Fibroblast of villous mesenchyme (primary cell): Measurements from ENCODE around the gene TOM1. TPM values are rescaled to one million over a fixed set of nuclear protein-coding genes. Genes with fewer than 3 reads are reported as not detected.
A peak's percentile ranks its signal among the peaks of the same experiment; 100 is the strongest.

Source experiments
- DNase-seq: peaks from one replicate; pipeline ENCODE4 v3.0.0-alpha.2; 2010; ENCODE audit warnings: low read depth
- H3K4me3 ChIP-seq: 2 replicates; pipeline ENCODE4 v1.5.1; 2011; ENCODE audit warnings: low read depth, mild to moderate bottlenecking, low read length
- CTCF ChIP-seq: IDR thresholded peaks from 2 replicates; pipeline ENCODE4 v1.5.1; 2012; ENCODE audit warnings: low read depth, mild to moderate bottlenecking, low read length; ENCODE audit not compliant: insufficient read depth
- total RNA-seq: library from RNA; depleted of rRNA; stranded (reverse); fragments of >200 nt; gene quantifications from 2 replicates; pipeline ENCODE4 v1.2.3, GENCODE V29; 2012

TOM1 gene
- total RNA-seq, 1 donor = 53.1 TPM

DNA sequence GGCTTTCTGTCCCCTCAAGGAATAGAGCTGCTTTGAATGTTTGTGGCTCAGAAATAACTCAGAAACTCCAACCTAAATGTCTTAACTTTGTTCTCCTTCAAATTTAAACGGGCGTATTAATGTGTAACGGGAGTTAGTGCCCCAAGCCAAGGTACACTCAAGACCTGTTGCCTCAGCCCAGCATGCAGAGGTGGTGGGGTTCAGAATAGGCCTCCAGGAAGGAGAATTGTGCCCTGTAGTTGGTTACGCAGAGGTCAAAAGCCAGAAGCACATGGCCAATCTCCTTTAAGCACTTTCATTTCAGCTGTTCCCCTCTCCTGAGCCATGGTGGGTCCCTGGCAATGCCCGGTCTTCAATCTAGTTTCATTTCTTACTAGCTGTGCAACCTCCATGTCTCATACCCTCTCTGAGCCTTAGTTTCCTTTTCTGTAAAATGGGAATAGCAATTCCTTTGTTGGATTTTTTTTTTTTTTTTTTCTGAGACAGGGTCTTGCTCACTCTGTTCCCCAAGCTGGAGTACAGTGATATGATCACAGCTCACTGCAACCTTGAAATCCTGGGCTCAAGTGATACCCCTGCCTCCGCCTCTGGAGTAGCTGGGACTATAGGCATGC lies 85.4 kb downstream of the TOM1 start:
- TF ChIP-seq CTCF = no peak
- H3K4me3 ChIP-seq = no peak overlapping the region
- DNase-seq = no peak

DNA sequence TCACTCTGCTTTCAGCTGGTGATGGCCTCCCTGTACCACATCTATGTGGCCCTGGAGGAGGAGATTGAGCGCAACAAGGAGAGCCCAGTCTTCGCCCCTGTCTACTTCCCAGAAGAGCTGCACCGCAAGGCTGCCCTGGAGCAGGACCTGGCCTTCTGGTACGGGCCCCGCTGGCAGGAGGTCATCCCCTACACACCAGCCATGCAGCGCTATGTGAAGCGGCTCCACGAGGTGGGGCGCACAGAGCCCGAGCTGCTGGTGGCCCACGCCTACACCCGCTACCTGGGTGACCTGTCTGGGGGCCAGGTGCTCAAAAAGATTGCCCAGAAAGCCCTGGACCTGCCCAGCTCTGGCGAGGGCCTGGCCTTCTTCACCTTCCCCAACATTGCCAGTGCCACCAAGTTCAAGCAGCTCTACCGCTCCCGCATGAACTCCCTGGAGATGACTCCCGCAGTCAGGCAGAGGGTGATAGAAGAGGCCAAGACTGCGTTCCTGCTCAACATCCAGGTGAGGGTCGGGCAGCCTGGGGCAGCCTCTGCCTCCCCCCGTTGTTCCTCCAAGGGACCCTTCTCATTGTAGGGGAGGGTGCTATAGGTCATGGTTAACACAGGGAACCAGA lies 87.1 kb downstream of the TOM1 start:
- TF ChIP-seq CTCF = no peak
- DNase-seq = no peak
- no peak overlapping the region for H3K4me3 ChIP-seq

GRCh38 chr22:35390933-35391332 lies 91.2 kb downstream of the TOM1 start:
- no peak for DNase-seq
- TF ChIP-seq CTCF = no peak
- H3K4me3 ChIP-seq = no peak overlapping the region

DNA sequence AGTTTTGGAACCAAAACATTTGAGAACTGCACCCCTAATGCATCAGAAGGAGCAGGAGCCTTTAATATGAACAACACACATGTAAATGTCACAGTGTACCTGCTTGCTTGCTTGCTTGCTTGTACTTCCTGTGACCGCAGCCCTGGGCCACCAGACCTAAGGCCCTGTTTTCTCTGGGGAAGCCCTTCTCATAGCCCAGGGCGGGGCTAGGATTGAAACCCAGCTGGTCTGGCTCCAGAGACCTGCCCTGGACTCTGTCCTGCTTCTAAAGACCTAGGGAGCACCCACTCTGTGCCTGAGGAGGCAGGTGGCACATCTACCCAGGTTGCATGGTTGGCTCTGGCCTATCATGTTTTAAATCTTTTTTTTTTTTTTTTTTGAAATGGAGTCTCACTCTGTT lies 92.7 kb downstream of the TOM1 start:
- no peak for TF ChIP-seq CTCF

GRCh38 chr22:35393116-35394010 lies 93.7 kb downstream of the TOM1 start:
- no peak for TF ChIP-seq CTCF
- DNase-seq = no peak
- H3K4me3 ChIP-seq = no peak overlapping the region

More for the DNA sequence above, 92.7 kb downstream of the TOM1 start:
- no peak for DNase-seq
- no peak overlapping the region for H3K4me3 ChIP-seq

- TF ChIP-seq CTCF = no peak
- no peak overlapping the region for H3K4me3 ChIP-seq
- DNase-seq = peak; percentile 50
Measured at GRCh38 chr22:35394011-35394312, 94.3 kb downstream of the TOM1 start.
